OCI-LY7 (cell line): ENCODE results near the gene COPZ1. TPM values are rescaled to one million over a fixed set of nuclear protein-coding genes. Genes with fewer than 3 reads are reported as not detected.
"Not testable (repeated sequence)": the region's sequence is repeated elsewhere in the genome, so short reads cannot be mapped to it uniquely, and the experiment has no call there.

Experiments
- BruUV-seq: library from RNA; stranded (reverse); fragments of 400-500 nt; replicated peaks from 2 replicates; lab custom pipeline; 2021; lab: Mats Ljungman, UMichigan
- CTCF ChIA-PET: fragments of 300-600 bp; sonication (Branson Sonifier 250); formaldehyde crosslinking; loops from one replicate; lab custom pipeline; 2022; ENCODE audit warnings: antibody characterized with exemption; ENCODE audit not compliant: unreplicated experiment; lab: Charles Lee
- POLR2A ChIA-PET: fragments of 300-600 bp; sonication (Branson Sonifier 250); formaldehyde crosslinking; loops from one replicate; lab custom pipeline; 2022; ENCODE audit warnings: antibody characterized with exemption; lab: Charles Lee
- DNase-seq: peaks from one replicate; pipeline ENCODE4 v3.0.0-alpha.2; 2015; ENCODE audit warnings: low spot score
- H2AFZ ChIP-seq: fragments of 200-600 bp; sonication (generic), shearing (Covaris generic); 2 replicates; pipeline ENCODE4 v1.6.1; 2014; ENCODE audit warnings: mild to moderate bottlenecking, antibody characterized with exemption, low read length, moderate library complexity
- H3K27ac ChIP-seq: fragments of 200-600 bp; sonication (generic); 2 replicates; pipeline ENCODE4 v1.5.1; 2014; ENCODE audit warnings: mixed run types, low read depth, mild to moderate bottlenecking, moderate library complexity, low read length, inconsistent platforms; ENCODE audit not compliant: poor library complexity, severe bottlenecking
- H3K36me3 ChIP-seq: fragments of 200-600 bp; sonication (generic); 2 replicates; pipeline ENCODE4 v1.6.1; 2014; ENCODE audit warnings: mild to moderate bottlenecking, antibody characterized with exemption, low read length, moderate library complexity, mixed read lengths; ENCODE audit not compliant: insufficient read depth
- H3K4me1 ChIP-seq: fragments of 200-600 bp; sonication (generic); 2 replicates; pipeline ENCODE4 v1.5.1; 2014; ENCODE audit warnings: mild to moderate bottlenecking, low read length; ENCODE audit not compliant: insufficient read depth, poor library complexity, severe bottlenecking
- H3K4me2 ChIP-seq: fragments of 200-600 bp; sonication (generic); 2 replicates; pipeline ENCODE4 v1.6.1; 2014; ENCODE audit warnings: mild to moderate bottlenecking, low read length
- H3K4me3 ChIP-seq: fragments of 200-600 bp; sonication (generic); 2 replicates; pipeline ENCODE4 v1.5.1; 2014; ENCODE audit warnings: mild to moderate bottlenecking, low read depth, low read length; ENCODE audit not compliant: poor library complexity, severe bottlenecking
- H3K79me2 ChIP-seq: fragments of 200-600 bp; sonication (generic); 2 replicates; pipeline ENCODE4 v1.6.1; 2016; ENCODE audit warnings: low read depth, mild to moderate bottlenecking, low read length, moderate library complexity, mixed read lengths; ENCODE audit not compliant: insufficient read depth
- H3K9me2 ChIP-seq: fragments of 200-600 bp; sonication (generic); 2 replicates; pipeline ENCODE4 v1.6.1; 2016; ENCODE audit warnings: mild to moderate bottlenecking, low read length, mixed read lengths; ENCODE audit not compliant: insufficient read depth
- H3K9me3 ChIP-seq: fragments of 200-600 bp; sonication (generic); 2 replicates; pipeline ENCODE4 v1.6.1; 2014; ENCODE audit warnings: mild to moderate bottlenecking, mixed run types, low read length, mixed read lengths
- H4K20me1 ChIP-seq: fragments of 200-600 bp; sonication (generic); 2 replicates; pipeline ENCODE4 v1.6.1; 2014; ENCODE audit warnings: mild to moderate bottlenecking, antibody characterized with exemption, low read length, moderate library complexity, mixed read lengths; ENCODE audit not compliant: insufficient read depth
- CTCF ChIP-seq: fragments of 200-600 bp; sonication (generic); conservative IDR thresholded peaks from 2 replicates; pipeline ENCODE4 v1.5.1; 2014; ENCODE audit warnings: mild to moderate bottlenecking, antibody characterized with exemption, low read length, moderate library complexity, mixed read lengths
- EZH2phosphoT487 ChIP-seq: fragments of 200-600 bp; sonication (generic); IDR thresholded peaks from 2 replicates; pipeline ENCODE4 v1.6.1; 2018; ENCODE audit warnings: low read depth, borderline replicate concordance, mild to moderate bottlenecking, mixed run types, antibody characterized with exemption, low read length, moderate library complexity, mixed read lengths
- intact Hi-C: fragments of 100-400 bp; cut with micrococcal nuclease; formaldehyde crosslinking; loops from one replicate; pipeline ENCODE4 v1.10.0; 2022; ENCODE audit not compliant: unreplicated experiment
- total RNA-seq, 2 experiments: library from RNA; depleted of rRNA in 1 of 2; stranded (reverse); fragments of >200 nt in 1 of 2; shearing (Covaris generic) in 1 of 2; gene quantifications; 2 replicates each; pipeline ENCODE4 v1.2.3, GENCODE V29; 2014 to 2022

The COPZ1 gene
- total RNA-seq, 2 experiments from 2014 or later: 86.0 to 121 TPM

GRCh38 chr12:54279632-54280467 lies 45.1 kb upstream of the COPZ1 start, which contains the start of gene CBX5:
CBX5 (minus strand) TSS chr12:54280122; CDS start chr12:54257650, 22,472 bp downstream.
- H3K27ac ChIP-seq: peak within 1 kb of the TSS; percentile 85
- no TSS peak for BruUV-seq
- no peaks in the 10 kb centered on the region for H3K9me3 ChIP-seq
- intact Hi-C loops: loop anchor here (1.0 to 2.0 kb wide), 5 partner anchors 15 to 63 kb away; no protein-coding TSS in a partner anchor
- peak within 1 kb of the TSS; percentile 88 for H3K4me2 ChIP-seq
- TF ChIP-seq EZH2phosphoT487: no peak
- no peak for TF ChIP-seq CTCF
- H3K79me2 ChIP-seq: peaks cover 88% of the 10 kb centered on the region
- H3K36me3 ChIP-seq: peaks cover 89% of the 10 kb centered on the region
- ChIA-PET CTCF (interaction anchor here (0.6 to 0.9 kb wide), 3 partner anchors 28 to 78 kb away, joined by 3 to 4 read pairs (median 3); partner anchors contain the start of gene COPZ1), POLR2A (interaction anchor here (0.6 to 3.7 kb wide), 22 partner anchors 8 to 901 kb away, joined by 3 to 24 read pairs (median 4); partner anchors contain the start of genes COPZ1 and NCKAP1L)
- peaks cover 57% of the 10 kb centered on the region for H3K4me1 ChIP-seq
- peak; percentile 100 for DNase-seq
- H3K9me2 ChIP-seq: no peaks in the 10 kb centered on the region
- H2AFZ ChIP-seq: peak within 1 kb of the TSS; percentile 29; the same call in 1 of the 2 replicates
- peak within 1 kb of the TSS; percentile 89 for H3K4me3 ChIP-seq
- peaks cover 41% of the 10 kb centered on the region for H4K20me1 ChIP-seq

- H3K36me3 ChIP-seq: peaks cover 89% of the 10 kb centered on the region
- no peak for TF ChIP-seq CTCF
- peak within 1 kb of the TSS; percentile 85 for H3K27ac ChIP-seq
- peak within 1 kb of the TSS; percentile 29; the same call in 1 of the 2 replicates for H2AFZ ChIP-seq
- peaks cover 85% of the 10 kb centered on the region for H3K79me2 ChIP-seq
- ChIA-PET CTCF (interaction anchor here (0.6 to 1.3 kb wide), 3 partner anchors 12 to 77 kb away, joined by 3 to 6 read pairs (median 3); no protein-coding TSS in a partner anchor), POLR2A (interaction anchor here (0.7 to 3.7 kb wide), 21 partner anchors 9 to 902 kb away, joined by 3 to 24 read pairs (median 4); partner anchors contain the start of genes COPZ1 and NCKAP1L)
- peaks cover 63% of the 10 kb centered on the region for H3K4me1 ChIP-seq
- peaks cover 48% of the 10 kb centered on the region for H4K20me1 ChIP-seq
- DNase-seq: peak; percentile 100
- BruUV-seq: no TSS peak
- H3K4me2 ChIP-seq: peak within 1 kb of the TSS; percentile 88
- intact Hi-C loops: loop anchor here (1.0 to 2.0 kb wide), 3 partner anchors 21 to 64 kb away; no protein-coding TSS in a partner anchor
- H3K9me3 ChIP-seq: no peaks in the 10 kb centered on the region
- peak within 1 kb of the TSS; percentile 89 for H3K4me3 ChIP-seq
- H3K9me2 ChIP-seq: no peaks in the 10 kb centered on the region
Observed at GRCh38 chr12:54280468-54281260, 44.3 kb upstream of the COPZ1 start, which contains the start of gene HNRNPA1. HNRNPA1 (plus strand) TSS chr12:54280726; CDS start chr12:54280808, 82 bp downstream.

DNA sequence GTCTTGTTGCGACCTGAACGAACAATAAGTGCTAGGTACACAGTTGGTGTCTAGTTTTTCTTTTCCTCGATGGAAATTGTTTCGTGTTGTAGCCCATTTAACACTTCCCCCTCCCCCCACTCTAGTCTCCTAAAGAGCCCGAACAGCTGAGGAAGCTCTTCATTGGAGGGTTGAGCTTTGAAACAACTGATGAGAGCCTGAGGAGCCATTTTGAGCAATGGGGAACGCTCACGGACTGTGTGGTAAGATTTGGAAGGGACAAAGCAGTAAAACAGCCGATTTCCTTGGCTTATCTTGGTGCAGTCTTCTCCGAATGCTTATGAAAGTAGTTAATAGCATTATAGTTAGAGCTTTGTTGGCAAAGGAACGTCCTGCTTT lies 43.7 kb upstream of the COPZ1 start:
- H3K4me2 ChIP-seq: peak overlapping the region; percentile 70
- H3K27ac ChIP-seq: peak overlapping the region; percentile 85
- peaks cover 50% of the 10 kb centered on the region for H4K20me1 ChIP-seq
- CTCF ChIA-PET: interaction anchor here (1.3 kb wide), 1 partner anchor 11 kb away, joined by 6 read pairs; no protein-coding TSS in a partner anchor
- H3K4me3 ChIP-seq: peak overlapping the region; percentile 89
- H3K4me1 ChIP-seq: peaks cover 61% of the 10 kb centered on the region
- H2AFZ ChIP-seq, H3K9me2 ChIP-seq, DNase-seq, BruUV-seq, H3K9me3 ChIP-seq: not testable (repeated sequence)
- H3K79me2 ChIP-seq: peaks cover 79% of the 10 kb centered on the region
- peaks cover 89% of the 10 kb centered on the region for H3K36me3 ChIP-seq
- POLR2A ChIA-PET: interaction anchor here (0.7 to 3.7 kb wide), 12 partner anchors 8 to 78 kb away, joined by 3 to 24 read pairs (median 4); partner anchors contain the start of gene COPZ1
- intact Hi-C loops: loop anchor here (2.0 kb wide), 1 partner anchor 64 kb away; no protein-coding TSS in a partner anchor

DNA sequence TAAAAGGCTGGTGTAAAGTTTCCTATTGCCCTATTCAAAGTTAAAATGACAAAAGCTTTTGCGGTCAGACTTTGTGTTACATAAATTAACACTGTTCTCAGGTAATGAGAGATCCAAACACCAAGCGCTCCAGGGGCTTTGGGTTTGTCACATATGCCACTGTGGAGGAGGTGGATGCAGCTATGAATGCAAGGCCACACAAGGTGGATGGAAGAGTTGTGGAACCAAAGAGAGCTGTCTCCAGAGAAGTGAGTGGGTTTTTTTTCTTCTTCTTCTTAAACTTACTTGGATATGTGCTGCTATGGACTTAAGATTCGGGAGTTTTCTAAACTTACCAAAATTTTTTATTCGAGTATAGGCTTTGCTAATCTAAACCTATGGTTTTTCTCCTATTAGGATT lies 43.2 kb upstream of the COPZ1 start:
- intact Hi-C loops: loop anchor here (2.0 kb wide), 1 partner anchor 65 kb away; no protein-coding TSS in a partner anchor
- peaks cover 59% of the 10 kb centered on the region for H3K4me1 ChIP-seq

More for the DNA sequence above, 43.2 kb upstream of the COPZ1 start:
- Histone ChIP-seq H4K20me1 (peaks cover 50% of the 10 kb centered on the region), H3K4me2 (peak overlapping the region; percentile 70), H3K36me3 (peaks cover 89% of the 10 kb centered on the region), H3K4me3 (peak overlapping the region; percentile 89), H3K27ac (peak overlapping the region; percentile 85), H3K79me2 (peaks cover 74% of the 10 kb centered on the region)
- DNase-seq, H3K9me3 ChIP-seq, BruUV-seq, H3K9me2 ChIP-seq, H2AFZ ChIP-seq: not testable (repeated sequence)
- ChIA-PET POLR2A (interaction anchor here (0.8 to 3.7 kb wide), 11 partner anchors 8 to 77 kb away, joined by 3 to 24 read pairs (median 4); partner anchors contain the start of gene COPZ1), CTCF (interaction anchor here (1.3 kb wide), 1 partner anchor 11 kb away, joined by 6 read pairs; no protein-coding TSS in a partner anchor)
